GM10266 (cell line): ENCODE data around the gene CYB5RL.

Source experiments
- DNase-seq: peaks from one replicate; pipeline ENCODE4 v3.0.0; 2012; ENCODE audit errors: extremely low spot score
- TF ChIP-seq, protein P1 (sequence below): IDR thresholded peaks from 2 replicates; pipeline ENCODE4 v1.5.1; 2012; ENCODE audit warnings: mild to moderate bottlenecking, low read depth; ENCODE audit not compliant: control insufficient read depth, insufficient read depth; ENCODE audit errors: missing control alignments

CYB5RL gene

DNA sequence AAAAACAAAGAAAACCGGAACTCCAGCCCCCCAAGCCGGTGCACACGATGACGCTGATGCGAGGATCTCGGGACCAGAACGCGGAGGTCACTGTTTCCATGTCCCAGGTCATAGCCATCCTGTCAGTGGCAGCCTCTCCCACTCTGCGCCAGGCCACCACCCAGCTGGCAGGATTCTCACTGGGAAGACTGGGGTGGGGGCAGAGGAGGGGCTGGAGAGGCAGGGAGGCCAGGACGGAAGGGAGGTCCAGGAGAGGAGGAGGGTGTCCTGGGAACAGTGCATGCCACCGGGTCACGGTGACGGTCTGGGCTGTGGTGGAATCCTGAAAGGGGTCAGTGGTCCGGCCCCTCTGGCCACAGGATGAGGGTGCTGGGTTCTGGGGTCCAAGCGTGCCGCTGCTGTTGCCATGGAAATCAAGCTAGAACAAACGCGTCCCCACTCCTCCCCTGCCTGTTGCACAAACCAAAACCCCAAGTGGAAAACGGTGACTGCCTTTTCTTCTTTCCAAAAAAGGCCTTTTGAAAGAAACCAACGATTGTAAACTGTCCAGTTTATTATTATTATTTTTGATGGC, 26.2 kb upstream of the CYB5RL start:
- TF ChIP-seq, protein P1, sequence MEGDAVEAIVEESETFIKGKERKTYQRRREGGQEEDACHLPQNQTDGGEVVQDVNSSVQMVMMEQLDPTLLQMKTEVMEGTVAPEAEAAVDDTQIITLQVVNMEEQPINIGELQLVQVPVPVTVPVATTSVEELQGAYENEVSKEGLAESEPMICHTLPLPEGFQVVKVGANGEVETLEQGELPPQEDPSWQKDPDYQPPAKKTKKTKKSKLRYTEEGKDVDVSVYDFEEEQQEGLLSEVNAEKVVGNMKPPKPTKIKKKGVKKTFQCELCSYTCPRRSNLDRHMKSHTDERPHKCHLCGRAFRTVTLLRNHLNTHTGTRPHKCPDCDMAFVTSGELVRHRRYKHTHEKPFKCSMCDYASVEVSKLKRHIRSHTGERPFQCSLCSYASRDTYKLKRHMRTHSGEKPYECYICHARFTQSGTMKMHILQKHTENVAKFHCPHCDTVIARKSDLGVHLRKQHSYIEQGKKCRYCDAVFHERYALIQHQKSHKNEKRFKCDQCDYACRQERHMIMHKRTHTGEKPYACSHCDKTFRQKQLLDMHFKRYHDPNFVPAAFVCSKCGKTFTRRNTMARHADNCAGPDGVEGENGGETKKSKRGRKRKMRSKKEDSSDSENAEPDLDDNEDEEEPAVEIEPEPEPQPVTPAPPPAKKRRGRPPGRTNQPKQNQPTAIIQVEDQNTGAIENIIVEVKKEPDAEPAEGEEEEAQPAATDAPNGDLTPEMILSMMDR, result no peak
- no peak for DNase-seq

DNA sequence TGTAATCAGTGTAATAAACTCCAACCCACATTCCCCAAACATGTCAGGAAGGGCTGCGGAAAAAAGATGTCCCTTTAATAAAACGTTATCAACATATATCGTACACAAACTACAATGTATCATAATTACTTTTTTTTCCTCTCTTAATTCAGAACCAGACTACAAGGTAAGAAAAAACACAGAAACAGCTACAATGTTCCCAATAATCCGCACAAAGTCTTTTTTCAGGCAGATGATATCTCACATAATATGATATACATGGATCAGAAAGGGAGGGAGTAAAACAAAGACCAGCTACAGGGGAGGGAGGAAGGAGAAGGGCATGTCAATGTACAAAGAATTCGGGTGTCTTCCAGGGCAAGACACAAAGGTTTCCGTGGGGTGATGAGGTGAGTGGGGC, 25.5 kb upstream of the CYB5RL start:
- TF ChIP-seq, protein P1, result no peak
- no peak for DNase-seq

DNA sequence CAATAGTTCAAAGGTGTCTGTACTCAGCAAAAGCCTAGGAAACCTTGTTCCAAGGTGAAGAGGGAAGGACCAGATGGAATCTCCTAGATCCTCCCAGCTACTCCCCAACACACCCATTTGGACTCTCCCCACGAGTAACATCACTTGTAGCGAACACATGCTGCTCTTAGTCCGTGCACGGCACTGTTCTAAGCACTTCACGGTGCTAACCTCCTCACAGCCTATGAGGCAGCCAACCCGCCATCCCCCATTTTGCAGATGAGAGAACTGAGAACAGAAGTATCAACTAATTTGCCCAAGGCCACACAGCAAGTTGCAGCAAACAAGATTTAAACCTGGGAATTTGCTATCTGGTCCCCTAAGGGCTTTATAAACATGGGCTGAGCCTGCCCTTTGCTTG, 24.4 kb upstream of the CYB5RL start:
- TF ChIP-seq, protein P1, result no peak
- DNase-seq, result no peak

DNA sequence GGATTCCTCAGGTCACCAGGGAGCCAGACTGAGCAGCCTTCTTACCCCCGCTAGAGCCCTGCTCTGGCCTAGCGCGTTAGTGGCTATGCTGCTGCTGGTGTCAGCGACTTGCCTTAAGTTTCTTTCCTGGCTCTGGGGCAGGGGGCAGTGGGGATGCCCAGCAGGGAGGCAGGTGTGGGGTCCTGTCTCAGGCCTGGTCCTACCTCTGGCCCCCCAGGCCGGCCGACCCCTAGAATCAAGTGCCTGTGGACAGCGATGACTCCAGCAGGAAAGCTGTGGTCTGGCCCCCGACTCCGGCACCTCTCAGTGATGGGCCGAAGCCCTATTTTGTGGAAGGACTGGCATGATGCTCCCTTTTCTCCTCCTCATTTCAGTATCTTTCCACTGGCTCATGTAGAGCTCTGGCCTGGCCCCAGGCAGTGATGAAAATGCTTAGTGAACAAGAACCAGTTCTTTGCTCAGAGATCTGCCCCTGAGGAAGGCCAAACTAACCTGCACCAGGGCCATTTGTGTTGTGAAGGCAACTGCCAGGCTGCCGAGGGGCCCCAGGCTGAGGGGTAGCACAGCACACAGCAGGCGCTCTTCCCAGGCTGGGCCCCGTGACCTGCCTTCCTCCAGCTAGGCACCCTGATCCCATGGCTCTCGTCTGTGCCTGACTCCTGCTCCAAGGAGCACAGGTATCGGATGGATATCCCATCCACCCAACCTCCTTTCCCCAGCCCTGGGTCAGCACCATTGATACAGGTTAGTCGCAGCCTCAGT, 23.8 kb upstream of the CYB5RL start:
- TF ChIP-seq, protein P1, result no peak
- no peak for DNase-seq

DNA sequence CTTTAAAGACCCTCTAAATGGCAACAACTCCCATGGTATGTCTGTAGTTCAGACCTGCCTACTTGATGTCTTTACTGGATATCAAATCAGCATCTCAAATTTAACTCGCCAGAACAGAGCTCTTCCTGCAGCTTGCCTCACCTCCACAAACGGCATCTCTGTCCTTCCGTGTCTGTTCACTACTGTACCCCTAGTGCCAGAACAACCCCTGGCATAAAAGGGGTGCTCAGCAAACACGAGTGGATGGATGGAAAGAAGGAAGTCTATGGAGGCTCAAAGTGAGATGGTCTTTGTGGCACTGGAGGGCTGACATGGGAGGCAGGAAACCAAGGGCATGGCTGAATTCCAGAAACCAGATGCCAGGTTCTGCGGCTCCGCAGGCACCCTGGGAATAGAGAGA, 22.9 kb upstream of the CYB5RL start:
- TF ChIP-seq, protein P1, result no peak

DNA sequence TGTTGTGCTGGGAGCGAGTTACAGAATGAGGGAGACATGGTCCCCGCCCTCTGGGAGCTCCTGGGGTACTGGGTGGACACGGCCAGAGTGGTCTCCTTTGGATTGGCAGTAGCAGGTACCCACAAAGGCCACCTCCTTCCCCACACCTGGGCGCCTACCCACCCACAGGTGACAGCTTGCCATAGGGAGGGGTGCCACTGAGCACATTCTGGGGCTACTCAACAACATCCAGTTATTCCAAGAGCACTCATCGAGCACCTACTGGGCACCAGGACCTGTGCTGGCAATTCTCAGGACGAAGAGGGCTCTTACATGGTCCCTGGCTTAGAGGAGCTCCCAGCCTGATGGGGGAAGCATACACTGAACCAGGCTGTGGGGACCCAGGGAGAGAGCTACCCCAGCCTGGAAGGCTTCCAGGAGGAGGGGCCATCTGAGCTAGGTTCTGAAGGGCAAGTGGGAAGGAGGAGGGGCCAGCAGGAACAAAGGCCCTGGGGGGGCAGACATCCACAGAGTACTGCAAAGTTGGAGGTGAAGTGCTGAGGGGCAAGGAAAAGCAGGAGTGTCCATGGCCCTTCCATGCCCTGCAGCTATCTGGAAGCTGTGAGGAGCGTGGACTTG, 22.1 kb upstream of the CYB5RL start:
- TF ChIP-seq, protein P1, result no peak
- no peak for DNase-seq

More for the DNA sequence above, 22.9 kb upstream of the CYB5RL start:
- no peak for DNase-seq
